K562 (cell line): ENCODE data around the gene TNFSF18. TPM values are rescaled to one million over a fixed set of nuclear protein-coding genes. Genes with fewer than 3 reads are reported as not detected.

Experiments used
- ATAC-seq: fragments of 200-7000 bp; cut with Tn5 transposase; 3 replicates; pipeline ENCODE4 v1.9.1; 2020; ENCODE audit warnings: moderate library complexity
- BruUV-seq: library from RNA; stranded (reverse); fragments of 400-500 nt; replicated peaks from 2 replicates; lab custom pipeline; 2021; lab: Mats Ljungman, UMichigan
- CTCF ChIA-PET: fragments of 300-600 bp; formaldehyde crosslinking; extraction: SDS; loops from one replicate; lab custom pipeline; 2021; ENCODE audit warnings: low intra/inter-chr PET ratio; lab: Yijun Ruan, JAX
- POLR2A ChIA-PET: fragments of 300-600, 350-650 bp; sonication (Branson Sonifier 250); formaldehyde crosslinking; extraction: SDS; loops from one replicate; lab custom pipeline; 2021; ENCODE audit warnings: antibody characterized with exemption, inconsistent platforms; lab: Yijun Ruan, JAX
- DNase-seq, 4 experiments: peaks; one replicate each; pipeline versions ENCODE4 v3.0.0 to v3.0.0-alpha.2; 2011 to 2018; ENCODE audit warnings: low spot score in 3 of 4, mixed read lengths in 3 of 4; ENCODE audit errors: extremely low read depth in 1 of 4
- FAIRE-seq: peaks from 2 replicates; lab custom pipeline; 2011; peaks lifted over from hg19 to GRCh38; lab: Jason Lieb, UNC
- H2AFZ ChIP-seq: 2 replicates; pipeline ENCODE4 v1.6.0; 2011; ENCODE audit warnings: low read depth, low read length, control low read depth, inconsistent platforms
- H3K27ac ChIP-seq: fragments of 200-600 bp; 3 replicates; pipeline ENCODE4 v1.8.0; 2011; ENCODE audit warnings: low read depth, mild to moderate bottlenecking, control low read depth, inconsistent platforms, low read length, moderate library complexity, mixed read lengths; ENCODE audit errors: extremely low read depth
- H3K27me3 ChIP-seq, 2 experiments: fragments of 300-600 bp in 1 of 2; 2 replicates in 1 of 2; 3 replicates in 1 of 2; pipeline versions ENCODE4 v1.6.0 to v1.8.0; 2011; ENCODE audit warnings: inconsistent platforms in 2 of 2, low read length in 2 of 2, mild to moderate bottlenecking in 1 of 2, mixed read lengths in 1 of 2, moderate library complexity in 1 of 2; ENCODE audit not compliant: control insufficient read depth in 2 of 2, insufficient read depth in 2 of 2
- H3K36me3 ChIP-seq: fragments of 300-600 bp; 3 replicates; pipeline ENCODE4 v1.8.0; 2011; ENCODE audit warnings: mild to moderate bottlenecking, low read length, inconsistent platforms; ENCODE audit not compliant: control insufficient read depth, insufficient read depth
- H3K4me1 ChIP-seq, 2 experiments: fragments of 200-600 bp in 1 of 2; replicated peaks in 1 of 2; 2 replicates in 1 of 2; 3 replicates in 1 of 2; pipeline versions ENCODE4 v1.5.1 to v1.8.0; 2011; ENCODE audit warnings: inconsistent platforms in 2 of 2, low read length in 2 of 2, mild to moderate bottlenecking in 1 of 2, mixed read lengths in 1 of 2, moderate library complexity in 1 of 2; ENCODE audit not compliant: control insufficient read depth in 2 of 2, insufficient read depth in 2 of 2
- H3K4me2 ChIP-seq: 2 replicates; pipeline ENCODE4 v1.6.1; 2011; ENCODE audit warnings: low read length, control low read depth, inconsistent platforms, mixed read lengths; ENCODE audit not compliant: insufficient read depth
- H3K4me3 ChIP-seq: fragments of 200-600 bp; sonication (generic), shearing (Covaris generic); 2 replicates; pipeline ENCODE4 v1.5.1; 2016; ENCODE audit warnings: control low read depth, inconsistent platforms
- H3K79me2 ChIP-seq: fragments of 200-600 bp; 3 replicates; pipeline ENCODE4 v1.8.0; 2011; ENCODE audit warnings: low read length, inconsistent platforms; ENCODE audit not compliant: control insufficient read depth, insufficient read depth
- H3K9ac ChIP-seq, 2 experiments: 2 replicates each; pipeline versions ENCODE4 v1.6.0 to v1.6.1; 2011; ENCODE audit warnings: low read depth in 2 of 2, low read length in 2 of 2, control low read depth in 1 of 2, inconsistent platforms in 1 of 2, mild to moderate bottlenecking in 1 of 2, mixed read lengths in 1 of 2; ENCODE audit not compliant: insufficient read depth in 1 of 2
- H3K9me1 ChIP-seq: one replicate; pipeline ENCODE4 v1.6.0; 2011; ENCODE audit warnings: inconsistent platforms, mild to moderate bottlenecking, low read length, moderate library complexity; ENCODE audit not compliant: control insufficient read depth, insufficient read depth
- H3K9me3 ChIP-seq: replicated peaks from 2 replicates; pipeline ENCODE4 v1.5.1; 2011; ENCODE audit warnings: low read depth, low read length, inconsistent platforms; ENCODE audit not compliant: control insufficient read depth, insufficient read depth
- H4K20me1 ChIP-seq: replicated peaks from 2 replicates; pipeline ENCODE4 v1.6.1; 2011; ENCODE audit warnings: low read length, inconsistent platforms, mixed read lengths; ENCODE audit not compliant: control insufficient read depth, insufficient read depth
- ASH1L ChIP-seq: fragments of 450-650 bp; IDR thresholded peaks from 2 replicates; pipeline ENCODE4 v1.6.1; 2018; ENCODE audit warnings: borderline replicate concordance, mild to moderate bottlenecking, low read depth; ENCODE audit not compliant: partially characterized antibody
- ESRRB ChIP-seq: fragments of 250-450 bp; sonication (Bioruptor Pico); IDR thresholded peaks from 2 replicates; pipeline ENCODE4 v1.5.0; 2020; ENCODE audit warnings: mild to moderate bottlenecking, moderate library complexity, borderline replicate concordance
- GABPB1 ChIP-seq: sonication (generic); formaldehyde crosslinking; IDR thresholded peaks from 2 replicates; pipeline ENCODE4 v1.8.0; 2022; ENCODE audit warnings: mild to moderate bottlenecking, missing genetic modification reagents
- MAFG ChIP-seq: fragments of 450-650 bp; conservative IDR thresholded peaks from 2 replicates; pipeline ENCODE4 v1.6.1; 2016; ENCODE audit warnings: missing genetic modification characterization, missing compliant biosample characterization
- PBX2 ChIP-seq, 2 experiments: IDR thresholded peaks in 1 of 2; conservative IDR thresholded peaks in 1 of 2; 2 replicates each; pipeline ENCODE4 v1.6.1; 2016; ENCODE audit warnings: low read depth in 2 of 2, mild to moderate bottlenecking in 1 of 2, missing compliant biosample characterization in 1 of 2, missing genetic modification characterization in 1 of 2, moderate library complexity in 1 of 2
- RBM17 ChIP-seq: fragments of 200-400 bp; formaldehyde crosslinking; IDR thresholded peaks from 2 replicates; pipeline ENCODE4 v1.6.1; 2017; ENCODE audit warnings: low read depth, mild to moderate bottlenecking, low read length, borderline replicate concordance
- ZNF444 ChIP-seq: fragments of 250-450 bp; sonication (Bioruptor Pico); IDR thresholded peaks from 2 replicates; pipeline ENCODE4 v1.4.0; 2020; ENCODE audit warnings: mild to moderate bottlenecking, moderate library complexity
- ZNF830 ChIP-seq: fragments of 250-450 bp; sonication (Bioruptor Pico); IDR thresholded peaks from 2 replicates; pipeline ENCODE4 v1.5.0; 2021; ENCODE audit warnings: mild to moderate bottlenecking
- WGBS: fragments of 100-300 bp; shearing (Covaris generic); methylation state at CpG from one replicate; pipeline ENCODE4 v1.1.6; 2016; ENCODE audit warnings: low coverage, mixed read lengths; ENCODE audit not compliant: insufficient coverage; ENCODE audit errors: missing lambda C conversion rate; 5-methylcytosine and 5-hydroxymethylcytosine counted together
- in situ Hi-C: fragments of 300-500 bp; cut with MboI; formaldehyde crosslinking; loops from 4 replicates; pipeline ENCODE4 v1.15.0; 2018; ENCODE audit warnings: inconsistent platforms, mixed read lengths
- intact Hi-C: fragments of 100-400 bp; cut with micrococcal nuclease; formaldehyde crosslinking; loops from 2 replicates; pipeline ENCODE4 v1.14.2; 2022
- polyA plus RNA-seq, 8 experiments: library from polyadenylated mRNA; depleted of rRNA in 4 of 8; stranded (reverse) in 5 of 8; unstranded in 3 of 8; fragments of >200 nt; fragmentation: Nextera tagmentation in 2 of 8; fragmentation: Illumina TruSeq in 1 of 8; extraction: Ambion mirVana in 2 of 8; extraction: Trizol in 1 of 8; gene quantifications; 2 replicates each; pipeline versions ENCODE4 v1.2.1 to v1.2.3, GENCODE V29; 2011 to 2014; ENCODE audit warnings: inconsistent platforms in 1 of 8, missing spikeins in 1 of 8
- total RNA-seq, 7 experiments: library from RNA; depleted of rRNA in 6 of 7; stranded (reverse); fragments of >200 nt in 6 of 7; fragmentation: Illumina TruSeq in 2 of 7; extraction: Trizol in 2 of 7; gene quantifications; 2 replicates each; pipeline versions ENCODE4 v1.2.1 to v1.2.3, GENCODE V29; 2011 to 2021; ENCODE audit warnings: low replicate concordance in 1 of 7

Gene TNFSF18
- total and polyA plus RNA-seq, 9 of the 15 experiments (the other 6 are each of a cell fraction or from before 2014, with no cell fraction given) = not detected

- H4K20me1 ChIP-seq = no peaks in the 10 kb centered on the region
- BruUV-seq = no TSS peak
- DNase-seq (no peak), ATAC-seq (no peak), FAIRE-seq (no peak)
- in situ Hi-C loops (no loop called here), intact Hi-C loops (no loop called here)
- H3K4me3 ChIP-seq = no peak overlapping the region
- no peaks in the 10 kb centered on the region for H3K79me2 ChIP-seq
- H3K36me3 ChIP-seq = no peaks in the 10 kb centered on the region
- no peak overlapping the region for H2AFZ ChIP-seq
- no peak overlapping the region for H3K4me2 ChIP-seq
- TF ChIP-seq PBX2 (CRISPR knock-in tag; IDR thresholded peaks at IDR 0.05; ENCODE audit: low read depth) (no peak), PBX2 (tag; conservative IDR thresholded peaks at IDR 0.05; ENCODE audit: low read depth) (peak; percentile 33), RBM17 (no peak)
- no peaks in the 10 kb centered on the region for H3K4me1 ChIP-seq
- 2% methylated on average over 2 of the region's 2 CpGs for WGBS
- H3K27me3 ChIP-seq = peaks cover 0 to 6% of the 10 kb centered on the region in 2 experiments; a peak in 1 of 5 replicates
- ChIA-PET POLR2A (no interaction called here), CTCF (no interaction called here)
- no peaks in the 10 kb centered on the region for H3K9me1 ChIP-seq
- no peak overlapping the region for H3K9ac ChIP-seq
- H3K27ac ChIP-seq = no peak overlapping the region
- H3K9me3 ChIP-seq = no peaks in the 10 kb centered on the region
These were observed 48.4 kb upstream of the TNFSF18 start for GRCh38 chr1:173099166-173099565.

- H3K9ac ChIP-seq = no peak overlapping the region
- intact Hi-C loops = no loop called here
- no TSS peak for BruUV-seq
- H3K36me3 ChIP-seq = no peaks in the 10 kb centered on the region
- no peak overlapping the region for H3K4me2 ChIP-seq
- CTCF ChIA-PET = no interaction called here
- H4K20me1 ChIP-seq = no peaks in the 10 kb centered on the region
- H3K27ac ChIP-seq = no peak overlapping the region
- no peaks in the 10 kb centered on the region for H3K27me3 ChIP-seq
- no peaks in the 10 kb centered on the region for H3K79me2 ChIP-seq
- no peak for DNase-seq
- no peaks in the 10 kb centered on the region for H3K9me1 ChIP-seq
- no peak for ATAC-seq
- no peaks in the 10 kb centered on the region for H3K9me3 ChIP-seq
- no peak overlapping the region for H2AFZ ChIP-seq
- no peak for FAIRE-seq
- POLR2A ChIA-PET = no interaction called here
- H3K4me1 ChIP-seq = no peaks in the 10 kb centered on the region
- H3K4me3 ChIP-seq = no peak overlapping the region
- in situ Hi-C loops = no loop called here
- no peak for TF ChIP-seq ZNF830
- no peak for TF ChIP-seq ASH1L
- TF ChIP-seq ESRRB (CRISPR knock-in tag) = no peak
- TF ChIP-seq ZNF444 (CRISPR knock-in tag) = no peak
- 0 out of 2 replicates have a peak, but pooled peaks have one; percentile 24 for TF ChIP-seq MAFG (tag)
- TF ChIP-seq GABPB1 (CRISPR knock-in tag) = no peak
These were observed 47.4 kb upstream of the TNFSF18 start for GRCh38 chr1:173098117-173098516.
